ENCODE data around the gene OR4E2.

DNA sequence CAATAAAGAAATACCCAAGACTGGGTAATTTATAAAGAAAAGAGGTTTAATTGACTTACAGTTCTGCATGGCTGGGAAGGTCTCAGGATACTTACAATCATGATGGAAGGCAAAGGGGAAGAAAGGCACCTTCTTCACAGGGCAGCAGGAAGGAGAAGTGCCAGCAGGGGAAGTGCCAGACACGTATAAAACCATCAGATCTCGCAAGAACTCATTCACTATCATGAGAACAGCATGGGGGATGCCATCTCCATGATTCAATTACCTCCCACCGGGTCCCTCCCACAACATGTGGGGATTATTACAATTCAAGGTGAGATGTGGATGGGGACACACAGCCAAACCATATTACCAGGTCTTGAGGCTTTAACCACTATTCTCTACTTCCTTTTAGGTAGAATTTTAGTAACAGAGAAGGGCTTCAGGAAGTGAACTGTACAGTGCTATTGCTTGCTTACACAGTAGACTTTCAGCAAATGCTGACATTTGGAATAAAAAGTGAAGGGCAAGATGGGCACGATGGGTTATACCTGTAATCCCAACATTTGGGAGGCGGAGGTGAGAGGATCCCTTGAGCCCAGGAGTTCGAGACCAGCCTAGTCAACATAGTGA lies 60.8 kb downstream of the OR4E2 start:
- TF ChIP-seq, protein P1, sequence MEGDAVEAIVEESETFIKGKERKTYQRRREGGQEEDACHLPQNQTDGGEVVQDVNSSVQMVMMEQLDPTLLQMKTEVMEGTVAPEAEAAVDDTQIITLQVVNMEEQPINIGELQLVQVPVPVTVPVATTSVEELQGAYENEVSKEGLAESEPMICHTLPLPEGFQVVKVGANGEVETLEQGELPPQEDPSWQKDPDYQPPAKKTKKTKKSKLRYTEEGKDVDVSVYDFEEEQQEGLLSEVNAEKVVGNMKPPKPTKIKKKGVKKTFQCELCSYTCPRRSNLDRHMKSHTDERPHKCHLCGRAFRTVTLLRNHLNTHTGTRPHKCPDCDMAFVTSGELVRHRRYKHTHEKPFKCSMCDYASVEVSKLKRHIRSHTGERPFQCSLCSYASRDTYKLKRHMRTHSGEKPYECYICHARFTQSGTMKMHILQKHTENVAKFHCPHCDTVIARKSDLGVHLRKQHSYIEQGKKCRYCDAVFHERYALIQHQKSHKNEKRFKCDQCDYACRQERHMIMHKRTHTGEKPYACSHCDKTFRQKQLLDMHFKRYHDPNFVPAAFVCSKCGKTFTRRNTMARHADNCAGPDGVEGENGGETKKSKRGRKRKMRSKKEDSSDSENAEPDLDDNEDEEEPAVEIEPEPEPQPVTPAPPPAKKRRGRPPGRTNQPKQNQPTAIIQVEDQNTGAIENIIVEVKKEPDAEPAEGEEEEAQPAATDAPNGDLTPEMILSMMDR (IDR thresholded peaks at IDR 0.05; ENCODE audit: insufficient read depth, low read length): no peak
- no peak for TF ChIP-seq POLR2AphosphoS5 (IDR thresholded peaks at IDR 0.05; ENCODE audit: low read depth)
- TF ChIP-seq, protein P2, sequence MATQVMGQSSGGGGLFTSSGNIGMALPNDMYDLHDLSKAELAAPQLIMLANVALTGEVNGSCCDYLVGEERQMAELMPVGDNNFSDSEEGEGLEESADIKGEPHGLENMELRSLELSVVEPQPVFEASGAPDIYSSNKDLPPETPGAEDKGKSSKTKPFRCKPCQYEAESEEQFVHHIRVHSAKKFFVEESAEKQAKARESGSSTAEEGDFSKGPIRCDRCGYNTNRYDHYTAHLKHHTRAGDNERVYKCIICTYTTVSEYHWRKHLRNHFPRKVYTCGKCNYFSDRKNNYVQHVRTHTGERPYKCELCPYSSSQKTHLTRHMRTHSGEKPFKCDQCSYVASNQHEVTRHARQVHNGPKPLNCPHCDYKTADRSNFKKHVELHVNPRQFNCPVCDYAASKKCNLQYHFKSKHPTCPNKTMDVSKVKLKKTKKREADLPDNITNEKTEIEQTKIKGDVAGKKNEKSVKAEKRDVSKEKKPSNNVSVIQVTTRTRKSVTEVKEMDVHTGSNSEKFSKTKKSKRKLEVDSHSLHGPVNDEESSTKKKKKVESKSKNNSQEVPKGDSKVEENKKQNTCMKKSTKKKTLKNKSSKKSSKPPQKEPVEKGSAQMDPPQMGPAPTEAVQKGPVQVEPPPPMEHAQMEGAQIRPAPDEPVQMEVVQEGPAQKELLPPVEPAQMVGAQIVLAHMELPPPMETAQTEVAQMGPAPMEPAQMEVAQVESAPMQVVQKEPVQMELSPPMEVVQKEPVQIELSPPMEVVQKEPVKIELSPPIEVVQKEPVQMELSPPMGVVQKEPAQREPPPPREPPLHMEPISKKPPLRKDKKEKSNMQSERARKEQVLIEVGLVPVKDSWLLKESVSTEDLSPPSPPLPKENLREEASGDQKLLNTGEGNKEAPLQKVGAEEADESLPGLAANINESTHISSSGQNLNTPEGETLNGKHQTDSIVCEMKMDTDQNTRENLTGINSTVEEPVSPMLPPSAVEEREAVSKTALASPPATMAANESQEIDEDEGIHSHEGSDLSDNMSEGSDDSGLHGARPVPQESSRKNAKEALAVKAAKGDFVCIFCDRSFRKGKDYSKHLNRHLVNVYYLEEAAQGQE (IDR thresholded peaks at IDR 0.05; ENCODE audit: insufficient replicate concordance, low read depth): no peak
- no peak for TF ChIP-seq GABPA (IDR thresholded peaks at IDR 0.05; ENCODE audit: low read depth)

All from HL-60 (cell line).